GM12875 (cell line): ENCODE results near the gene MAPKAP1.
A peak's percentile ranks its signal among the peaks of the same experiment; 100 is the strongest.

Experiments
- H3K4me3 ChIP-seq: one replicate; pipeline ENCODE4 v1.5.1; 2011; ENCODE audit warnings: low read depth, low read length, control low read depth
- CTCF ChIP-seq: IDR thresholded peaks from 2 replicates; pipeline ENCODE4 v1.5.1; 2011; ENCODE audit warnings: low read depth, mild to moderate bottlenecking, control low read depth, inconsistent platforms, low read length, moderate library complexity, borderline replicate concordance; ENCODE audit not compliant: insufficient read depth

Gene MAPKAP1

GRCh38 chr9:125634040-125634717 lies 72.8 kb downstream of the MAPKAP1 start:
- no peak for TF ChIP-seq CTCF

GRCh38 chr9:125633116-125633745 lies 73.8 kb downstream of the MAPKAP1 start:
- H3K4me3 ChIP-seq = no peak overlapping the region

More at GRCh38 chr9:125634040-125634717, 72.8 kb downstream of the MAPKAP1 start:
- H3K4me3 ChIP-seq = no peak overlapping the region

GRCh38 chr9:125632321-125633115 lies 74.5 kb downstream of the MAPKAP1 start:
- H3K4me3 ChIP-seq = no peak overlapping the region
- TF ChIP-seq CTCF = no peak

More at GRCh38 chr9:125633116-125633745, 73.8 kb downstream of the MAPKAP1 start:
- TF ChIP-seq CTCF = no peak

- TF ChIP-seq CTCF = peak; percentile 64; the same call in 1 of the 2 replicates
- H3K4me3 ChIP-seq = no peak overlapping the region
These were observed 75.5 kb downstream of the MAPKAP1 start for GRCh38 chr9:125631391-125632085.

- no peak for TF ChIP-seq CTCF
- no peak overlapping the region for H3K4me3 ChIP-seq
These were observed 76.6 kb downstream of the MAPKAP1 start for GRCh38 chr9:125630436-125630835.

GRCh38 chr9:125629446-125629845 lies 77.6 kb downstream of the MAPKAP1 start:
- no peak for TF ChIP-seq CTCF
- H3K4me3 ChIP-seq = no peak overlapping the region
